DND-41 (cell line): ENCODE results near the gene SECISBP2.

Experiments
- ATAC-seq: fragments of 200-7000 bp; cut with Tn5 transposase; 3 replicates; pipeline ENCODE4 v1.9.1; 2021; ENCODE audit warnings: low read depth; ENCODE audit not compliant: insufficient read depth
- DNase-seq: peaks from one replicate; pipeline ENCODE4 v3.0.0-alpha.2; 2020
- H2AFZ ChIP-seq: 2 replicates; pipeline ENCODE4 v1.6.0; 2012; ENCODE audit warnings: low read depth, low read length
- H3K27ac ChIP-seq: 2 replicates; pipeline ENCODE4 v1.5.1; 2012; ENCODE audit warnings: low read length, inconsistent platforms
- H3K27me3 ChIP-seq: fragments of 200-600 bp; sonication (generic); 2 replicates; pipeline ENCODE4 v1.6.0; 2012; ENCODE audit warnings: low read length, mild to moderate bottlenecking, inconsistent platforms; ENCODE audit not compliant: insufficient read depth, poor library complexity
- H3K36me3 ChIP-seq: 2 replicates; pipeline ENCODE4 v1.5.1; 2012; ENCODE audit warnings: low read length, inconsistent platforms; ENCODE audit not compliant: insufficient read depth
- H3K4me1 ChIP-seq: 2 replicates; pipeline ENCODE4 v1.5.1; 2012; ENCODE audit warnings: mild to moderate bottlenecking, low read length; ENCODE audit not compliant: insufficient read depth
- H3K4me2 ChIP-seq: 2 replicates; pipeline ENCODE4 v1.6.0; 2012; ENCODE audit warnings: mild to moderate bottlenecking, moderate library complexity, low read length, inconsistent platforms; ENCODE audit not compliant: insufficient read depth
- H3K4me3 ChIP-seq, 2 experiments: fragments of 200-600 bp in 1 of 2; shearing (Covaris generic) in 1 of 2; 2 replicates each; pipeline ENCODE4 v1.5.1; 2012 to 2016; ENCODE audit warnings: inconsistent platforms in 2 of 2, low read length in 2 of 2, mild to moderate bottlenecking in 2 of 2, low read depth in 1 of 2, moderate library complexity in 1 of 2
- H3K79me2 ChIP-seq: 2 replicates; pipeline ENCODE4 v1.6.0; 2012; ENCODE audit warnings: low read length, inconsistent platforms; ENCODE audit not compliant: insufficient read depth
- H3K9ac ChIP-seq: 2 replicates; pipeline ENCODE4 v1.6.0; 2012; ENCODE audit warnings: low read depth, mild to moderate bottlenecking, inconsistent platforms, low read length, moderate library complexity
- H3K9me3 ChIP-seq: 2 replicates; pipeline ENCODE4 v1.5.1; 2012; ENCODE audit warnings: low read length, moderate library complexity, mild to moderate bottlenecking, inconsistent platforms; ENCODE audit not compliant: insufficient read depth, severe bottlenecking
- H4K20me1 ChIP-seq: 2 replicates; pipeline ENCODE4 v1.6.0; 2012; ENCODE audit warnings: low read length; ENCODE audit not compliant: insufficient read depth
- EZH2 ChIP-seq: IDR thresholded peaks from 3 replicates; pipeline ENCODE4 v1.6.1; 2012; ENCODE audit warnings: borderline replicate concordance, low read depth, mild to moderate bottlenecking, moderate library complexity, low read length, inconsistent platforms; ENCODE audit not compliant: severe bottlenecking
- TF ChIP-seq, protein P1 (sequence below): IDR thresholded peaks from 2 replicates; pipeline ENCODE4 v1.5.1; 2012; ENCODE audit warnings: borderline replicate concordance, low read length, moderate library complexity, mild to moderate bottlenecking; ENCODE audit not compliant: poor library complexity, severe bottlenecking; ENCODE audit errors: extremely low read depth

Gene SECISBP2

DNA sequence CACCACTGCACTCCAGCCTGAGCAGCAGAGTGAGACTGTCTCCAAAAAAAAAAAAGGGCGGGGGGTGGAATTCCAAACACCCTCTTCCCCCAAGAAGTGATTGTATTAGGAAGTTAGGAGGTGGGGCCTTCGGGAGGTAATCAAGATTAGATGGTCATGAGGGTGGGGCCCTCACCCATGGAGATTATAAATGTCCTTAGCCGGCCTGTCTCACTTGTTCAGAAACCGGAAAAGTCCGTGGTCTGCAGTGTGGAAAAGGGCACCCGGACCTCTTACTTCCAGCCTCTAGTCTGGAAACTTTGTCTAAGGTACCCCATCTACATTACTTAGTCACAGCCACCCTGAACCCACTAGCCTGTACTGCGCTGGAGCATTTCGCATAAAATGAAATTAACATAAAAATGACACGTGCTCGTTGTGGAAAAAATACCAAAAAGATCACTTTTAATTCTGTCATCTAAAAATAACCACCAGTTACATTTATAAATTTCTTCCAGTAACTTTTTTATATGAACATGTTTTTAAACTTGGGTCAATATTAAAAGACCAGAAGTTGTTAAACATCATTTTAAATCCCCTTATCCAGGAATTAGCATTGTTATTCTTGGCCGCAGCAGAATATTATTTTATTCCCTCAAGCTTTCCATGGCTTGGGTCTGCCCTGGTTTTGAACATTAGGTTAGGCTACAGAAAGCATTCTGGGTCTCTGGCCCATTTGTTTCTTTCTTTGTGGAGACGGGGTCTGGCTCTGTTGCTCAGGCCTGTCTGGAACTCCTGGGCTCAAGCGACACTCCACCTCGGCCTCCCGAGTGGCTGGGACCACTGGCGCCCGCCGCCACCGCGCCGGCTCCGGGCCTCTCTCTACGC, 8.5 kb upstream of the SECISBP2 start:
- no peak for TF ChIP-seq EZH2
- TF ChIP-seq, protein P1, sequence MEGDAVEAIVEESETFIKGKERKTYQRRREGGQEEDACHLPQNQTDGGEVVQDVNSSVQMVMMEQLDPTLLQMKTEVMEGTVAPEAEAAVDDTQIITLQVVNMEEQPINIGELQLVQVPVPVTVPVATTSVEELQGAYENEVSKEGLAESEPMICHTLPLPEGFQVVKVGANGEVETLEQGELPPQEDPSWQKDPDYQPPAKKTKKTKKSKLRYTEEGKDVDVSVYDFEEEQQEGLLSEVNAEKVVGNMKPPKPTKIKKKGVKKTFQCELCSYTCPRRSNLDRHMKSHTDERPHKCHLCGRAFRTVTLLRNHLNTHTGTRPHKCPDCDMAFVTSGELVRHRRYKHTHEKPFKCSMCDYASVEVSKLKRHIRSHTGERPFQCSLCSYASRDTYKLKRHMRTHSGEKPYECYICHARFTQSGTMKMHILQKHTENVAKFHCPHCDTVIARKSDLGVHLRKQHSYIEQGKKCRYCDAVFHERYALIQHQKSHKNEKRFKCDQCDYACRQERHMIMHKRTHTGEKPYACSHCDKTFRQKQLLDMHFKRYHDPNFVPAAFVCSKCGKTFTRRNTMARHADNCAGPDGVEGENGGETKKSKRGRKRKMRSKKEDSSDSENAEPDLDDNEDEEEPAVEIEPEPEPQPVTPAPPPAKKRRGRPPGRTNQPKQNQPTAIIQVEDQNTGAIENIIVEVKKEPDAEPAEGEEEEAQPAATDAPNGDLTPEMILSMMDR, result no peak
- peak overlapping the region; percentile 46 for H2AFZ ChIP-seq
- no peaks in the 10 kb centered on the region for H3K27me3 ChIP-seq
- H3K4me3 ChIP-seq, result peak overlapping the region; percentile 60 to 62
- peak overlapping the region; percentile 89 for H3K9ac ChIP-seq
- ATAC-seq, result no peak
- no peaks in the 10 kb centered on the region for H3K9me3 ChIP-seq
- H3K36me3 ChIP-seq, result peaks cover 34% of the 10 kb centered on the region
- H4K20me1 ChIP-seq, result peaks cover 35% of the 10 kb centered on the region
- peaks cover 50% of the 10 kb centered on the region for H3K79me2 ChIP-seq
- peak overlapping the region; percentile 66 for H3K4me2 ChIP-seq
- peaks cover 34% of the 10 kb centered on the region for H3K4me1 ChIP-seq
- no peak for DNase-seq
- H3K27ac ChIP-seq, result peak overlapping the region; percentile 95

DNA sequence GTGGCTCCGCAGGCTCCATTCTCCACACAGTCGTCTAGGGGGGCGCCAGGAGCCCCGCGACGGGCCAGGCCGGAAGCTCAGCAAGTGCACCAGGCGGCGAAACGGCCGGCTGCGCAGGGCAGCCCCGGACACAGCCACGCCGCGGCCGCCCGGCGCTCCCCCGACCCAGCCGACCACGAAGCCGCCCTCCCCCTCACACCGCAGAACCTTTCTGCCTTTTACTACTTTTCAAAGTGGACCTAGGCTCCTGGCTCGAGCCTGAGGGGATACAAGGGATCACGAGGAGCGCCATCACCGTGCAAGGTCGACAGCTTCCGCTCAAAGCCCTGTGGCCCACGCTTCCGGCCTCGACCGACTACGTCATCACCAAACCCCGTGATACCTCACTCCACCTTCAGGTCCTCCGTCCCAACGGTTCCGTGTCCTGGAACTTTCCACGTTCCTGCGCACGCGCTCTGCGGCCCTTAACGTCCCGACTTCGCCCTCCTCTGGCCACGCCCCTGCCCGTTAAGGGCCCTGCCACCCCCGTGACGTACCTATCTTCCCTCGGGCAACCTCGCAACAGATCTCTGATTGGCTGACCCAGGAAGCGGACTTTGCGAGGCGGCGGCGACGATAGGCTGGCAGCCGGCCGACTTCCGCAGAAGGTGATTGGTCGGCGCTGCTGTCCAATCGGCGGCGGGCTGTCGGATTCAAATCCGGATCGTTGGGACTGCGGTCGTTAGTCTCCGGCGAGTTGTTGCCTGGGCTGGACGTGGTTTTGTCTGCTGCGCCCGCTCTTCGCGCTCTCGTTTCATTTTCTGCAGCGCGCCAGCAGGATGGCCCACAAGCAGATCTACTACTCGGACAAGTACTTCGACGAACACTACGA, 7.6 kb upstream of the SECISBP2 start, which contains the start of gene CKS2:
Gene CKS2, plus strand, starts transcription at position 721 of the 871 bp plus-strand sequence. Its CDS starts 98 bp downstream, at position 819.
- H3K27me3 ChIP-seq, result no peaks in the 10 kb centered on the region
- H2AFZ ChIP-seq, result peak within 1 kb of the TSS; percentile 46
- peak within 1 kb of the TSS; percentile 72 to 96 for H3K4me3 ChIP-seq
- peak within 1 kb of the TSS; percentile 89 for H3K9ac ChIP-seq
- ATAC-seq, result peak; percentile 85
- TF ChIP-seq, protein P1, result no peak
- TF ChIP-seq EZH2, result no peak
- peaks cover 43% of the 10 kb centered on the region for H3K36me3 ChIP-seq
- peak within 1 kb of the TSS; percentile 70 for H3K4me2 ChIP-seq
- peak within 1 kb of the TSS; percentile 95 for H3K27ac ChIP-seq
- peaks cover 38% of the 10 kb centered on the region for H4K20me1 ChIP-seq
- H3K4me1 ChIP-seq, result peaks cover 42% of the 10 kb centered on the region
- DNase-seq, result peak; percentile 100
- peaks cover 59% of the 10 kb centered on the region for H3K79me2 ChIP-seq
- H3K9me3 ChIP-seq, result no peaks in the 10 kb centered on the region

DNA sequence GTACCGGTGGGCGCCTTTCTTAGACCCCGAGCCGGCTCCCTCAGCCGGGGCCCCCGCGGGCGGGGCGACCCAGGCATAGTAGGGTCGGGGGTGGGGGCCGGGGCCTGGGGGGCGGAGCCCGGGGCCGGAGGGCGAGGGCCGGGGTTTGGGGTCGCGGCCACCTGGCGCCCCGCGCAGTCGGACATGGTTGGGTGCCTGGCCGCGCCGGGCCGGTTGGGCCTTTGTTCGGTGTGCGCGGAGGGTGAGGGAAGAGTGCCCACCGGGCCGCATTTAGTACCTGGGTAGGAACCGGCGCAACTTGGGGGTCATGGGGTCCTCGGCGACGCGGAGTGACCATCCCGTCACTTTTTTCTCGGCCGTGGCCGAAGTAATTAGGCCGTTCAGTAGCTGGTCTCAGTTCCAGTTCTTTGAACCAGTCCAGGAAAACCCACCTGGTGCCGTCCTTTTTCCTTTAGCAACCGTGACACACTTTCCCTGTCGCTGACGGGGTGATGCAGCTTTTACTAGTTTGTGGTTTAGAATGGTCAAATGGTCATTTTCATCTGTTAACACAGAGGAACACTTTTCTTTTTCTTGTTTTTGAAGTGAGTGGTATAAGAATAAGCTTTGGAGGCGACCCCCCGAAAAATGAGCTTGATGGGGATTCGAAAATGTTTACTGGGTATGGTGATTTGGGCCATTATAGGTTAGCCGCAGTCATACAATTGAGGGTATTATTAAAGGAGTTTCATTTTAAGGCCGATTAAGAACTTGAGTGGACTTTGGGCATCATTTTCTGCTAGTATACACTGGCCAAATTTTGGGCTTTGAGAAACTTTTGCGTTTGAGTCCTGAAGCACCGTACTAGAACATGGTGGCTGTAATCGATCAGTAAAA, 6.7 kb upstream of the SECISBP2 start:
- no peak for TF ChIP-seq EZH2
- TF ChIP-seq, protein P1, result no peak

More for the DNA sequence above, 6.7 kb upstream of the SECISBP2 start:
- Histone ChIP-seq H3K9me3 (no peaks in the 10 kb centered on the region), H3K79me2 (peaks cover 68% of the 10 kb centered on the region), H3K27ac (peak overlapping the region; percentile 91), H3K36me3 (peaks cover 51% of the 10 kb centered on the region), H4K20me1 (peaks cover 38% of the 10 kb centered on the region), H2AFZ (no peak overlapping the region), H3K4me2 (peak overlapping the region; percentile 70), H3K4me3 (peak overlapping the region; percentile 72 to 96), H3K9ac (peak overlapping the region; percentile 89), H3K27me3 (no peaks in the 10 kb centered on the region), H3K4me1 (peaks cover 48% of the 10 kb centered on the region)
- ATAC-seq (peak; percentile 25), DNase-seq (no peak)
